ENCODE measurements around the gene SOAT1. TPM values are rescaled to one million over a fixed set of nuclear protein-coding genes. Genes with fewer than 3 reads are reported as not detected.

Gene SOAT1
- total and polyA plus RNA-seq, 2 donors (not counting 1 experiment from before 2014, with no cell fraction given), result 3.1 to 25.1 TPM

DNA sequence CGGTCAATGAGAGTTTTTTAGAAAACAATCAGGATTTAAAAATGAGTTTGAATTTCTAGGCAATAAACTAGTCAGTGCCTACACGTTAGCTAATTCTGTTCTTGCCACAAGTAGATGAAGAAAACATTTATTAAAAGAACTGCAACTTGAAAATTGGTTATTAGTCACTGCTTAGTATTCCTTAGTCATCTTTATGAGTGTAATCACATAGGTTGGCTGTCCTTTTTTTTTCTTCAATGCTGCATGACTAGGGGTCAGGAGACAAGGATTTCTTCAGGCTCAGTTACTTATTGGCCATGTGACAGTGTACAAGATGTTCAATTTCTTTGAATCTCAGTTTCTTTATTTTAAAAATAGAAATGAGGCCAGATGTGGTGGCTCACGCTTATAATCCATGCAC is 17.1 kb downstream of the SOAT1 start:
- no CpG with 5 or more reads among the region's 3 CpGs for WGBS (ENCODE audit: insufficient coverage)
- H3K4me2 ChIP-seq (replicated peaks; ENCODE audit: low read depth, low read length, poor library complexity, severe bottlenecking), result no peak overlapping the region
- POLR2A ChIA-PET, result no interaction called here

DNA sequence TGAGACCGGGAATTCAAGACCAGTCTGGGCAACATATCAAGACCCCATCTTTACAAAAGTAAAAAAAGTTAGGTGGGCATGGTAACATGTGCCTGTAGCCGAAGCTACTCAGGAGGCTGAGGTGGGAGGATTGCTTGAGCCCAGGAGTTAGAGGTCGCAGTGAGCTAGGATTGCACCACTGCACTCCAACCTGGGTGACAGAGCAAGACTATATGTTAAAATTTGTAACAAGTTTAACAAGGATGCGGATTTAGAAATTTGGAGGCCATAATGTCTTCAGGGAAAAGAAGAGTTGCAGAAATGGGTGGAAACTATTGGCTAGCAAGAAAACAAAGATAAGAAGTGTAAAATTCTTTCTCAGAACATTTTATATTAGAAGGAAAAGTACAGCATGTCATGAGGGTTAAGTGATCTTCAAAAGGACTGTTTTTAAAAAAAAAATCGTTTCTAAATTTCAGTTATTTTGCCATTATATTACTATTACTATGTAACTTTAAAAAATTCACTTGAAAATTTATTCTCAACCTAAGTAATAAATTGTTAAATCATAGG is 17.6 kb downstream of the SOAT1 start:
- Histone ChIP-seq H3K27ac (ENCODE audit: low read length in 2 of 2) (no peak overlapping the region), H3K4me2 (replicated peaks; ENCODE audit: low read depth, low read length, poor library complexity, severe bottlenecking) (no peak overlapping the region), H3K4me3 (ENCODE audit: control extremely low read depth in 1 of 5, extremely low read depth in 1 of 5, insufficient read depth in 1 of 5, low read depth in 2 of 5, low read length in 4 of 5) (no peak overlapping the region), H4K20me1 (ENCODE audit: control insufficient read depth, insufficient read depth, low read length, poor library complexity, severe bottlenecking) (peaks cover under 1% of the 10 kb centered on the region), H3K79me2 (ENCODE audit: control insufficient read depth, insufficient read depth, low read length) (peaks cover 29% of the 10 kb centered on the region), H3K9ac (ENCODE audit: low read length) (no peak overlapping the region), H3K4me1 (ENCODE audit: control insufficient read depth in 2 of 2, insufficient read depth in 2 of 2, low read length in 2 of 2) (no peaks in the 10 kb centered on the region), H2AFZ (ENCODE audit: insufficient read depth, low read depth, low read length, poor library complexity, severe bottlenecking) (no peak overlapping the region), H3K9me3 (ENCODE audit: control extremely low read depth in 1 of 3, control insufficient read depth in 2 of 3, insufficient read depth in 1 of 3, low read length in 2 of 3) (no peaks in the 10 kb centered on the region), H3K36me3 (replicated peaks in 1 of 2; ENCODE audit: control extremely low read depth in 1 of 2, control insufficient read depth in 1 of 2, extremely low read depth in 1 of 2, insufficient read depth in 2 of 2, low read length in 1 of 2) (peaks cover 2 to 14% of the 10 kb centered on the region in 2 experiments), H3K27me3 (replicated peaks in 1 of 4; ENCODE audit: control extremely low read depth in 1 of 4, control insufficient read depth in 3 of 4, insufficient read depth in 4 of 4, low read length in 3 of 4) (no peaks in the 10 kb centered on the region)
- Mint-ChIP-seq H3K27ac (no peak overlapping the region), H3K4me3 (no peak overlapping the region), H3K27me3 (no peaks in the 10 kb centered on the region), H3K4me1 (no peaks in the 10 kb centered on the region), H3K9me3 (ENCODE audit: insufficient read depth) (no peaks in the 10 kb centered on the region)
- ChIA-PET POLR2A (no interaction called here), CTCF (no interaction called here)
- ATAC-seq (ENCODE audit: low read depth) (no peak), DNase-seq (no peak)
- intact Hi-C loops (cut with micrococcal nuclease), result no loop called here
- 100% methylated on average over 2 of the region's 5 CpGs for WGBS (ENCODE audit: insufficient coverage)
- TF ChIP-seq EZH2 (IDR thresholded peaks at IDR 0.05; ENCODE audit: borderline replicate concordance, insufficient read depth, low read depth, low read length, poor library complexity, severe bottlenecking), result no peak
- TF ChIP-seq, protein P1, sequence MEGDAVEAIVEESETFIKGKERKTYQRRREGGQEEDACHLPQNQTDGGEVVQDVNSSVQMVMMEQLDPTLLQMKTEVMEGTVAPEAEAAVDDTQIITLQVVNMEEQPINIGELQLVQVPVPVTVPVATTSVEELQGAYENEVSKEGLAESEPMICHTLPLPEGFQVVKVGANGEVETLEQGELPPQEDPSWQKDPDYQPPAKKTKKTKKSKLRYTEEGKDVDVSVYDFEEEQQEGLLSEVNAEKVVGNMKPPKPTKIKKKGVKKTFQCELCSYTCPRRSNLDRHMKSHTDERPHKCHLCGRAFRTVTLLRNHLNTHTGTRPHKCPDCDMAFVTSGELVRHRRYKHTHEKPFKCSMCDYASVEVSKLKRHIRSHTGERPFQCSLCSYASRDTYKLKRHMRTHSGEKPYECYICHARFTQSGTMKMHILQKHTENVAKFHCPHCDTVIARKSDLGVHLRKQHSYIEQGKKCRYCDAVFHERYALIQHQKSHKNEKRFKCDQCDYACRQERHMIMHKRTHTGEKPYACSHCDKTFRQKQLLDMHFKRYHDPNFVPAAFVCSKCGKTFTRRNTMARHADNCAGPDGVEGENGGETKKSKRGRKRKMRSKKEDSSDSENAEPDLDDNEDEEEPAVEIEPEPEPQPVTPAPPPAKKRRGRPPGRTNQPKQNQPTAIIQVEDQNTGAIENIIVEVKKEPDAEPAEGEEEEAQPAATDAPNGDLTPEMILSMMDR (IDR thresholded peaks at IDR 0.05), result no peak

More for the DNA sequence above, 17.1 kb downstream of the SOAT1 start:
- Histone ChIP-seq H3K79me2 (ENCODE audit: control insufficient read depth, insufficient read depth, low read length) (peaks cover 34% of the 10 kb centered on the region), H3K9me3 (ENCODE audit: control extremely low read depth in 1 of 3, control insufficient read depth in 2 of 3, insufficient read depth in 1 of 3, low read length in 2 of 3) (no peaks in the 10 kb centered on the region), H3K4me3 (ENCODE audit: control extremely low read depth in 1 of 5, extremely low read depth in 1 of 5, insufficient read depth in 1 of 5, low read depth in 2 of 5, low read length in 4 of 5) (no peak overlapping the region), H3K27ac (ENCODE audit: low read length in 2 of 2) (no peak overlapping the region), H4K20me1 (ENCODE audit: control insufficient read depth, insufficient read depth, low read length, poor library complexity, severe bottlenecking) (peaks cover 6% of the 10 kb centered on the region), H2AFZ (ENCODE audit: insufficient read depth, low read depth, low read length, poor library complexity, severe bottlenecking) (no peak overlapping the region), H3K9ac (ENCODE audit: low read length) (no peak overlapping the region), H3K4me1 (ENCODE audit: control insufficient read depth in 2 of 2, insufficient read depth in 2 of 2, low read length in 2 of 2) (no peaks in the 10 kb centered on the region), H3K36me3 (replicated peaks in 1 of 2; ENCODE audit: control extremely low read depth in 1 of 2, control insufficient read depth in 1 of 2, extremely low read depth in 1 of 2, insufficient read depth in 2 of 2, low read length in 1 of 2) (peaks cover 2 to 16% of the 10 kb centered on the region in 2 experiments), H3K27me3 (replicated peaks in 1 of 4; ENCODE audit: control extremely low read depth in 1 of 4, control insufficient read depth in 3 of 4, insufficient read depth in 4 of 4, low read length in 3 of 4) (no peaks in the 10 kb centered on the region)
- Mint-ChIP-seq H3K4me3 (no peak overlapping the region), H3K4me1 (no peaks in the 10 kb centered on the region), H3K9me3 (ENCODE audit: insufficient read depth) (no peaks in the 10 kb centered on the region), H3K27ac (no peak overlapping the region), H3K27me3 (no peaks in the 10 kb centered on the region)
- no peak for ATAC-seq (ENCODE audit: low read depth)
- TF ChIP-seq, protein P1 (IDR thresholded peaks at IDR 0.05), result no peak
- no peak for TF ChIP-seq EZH2 (IDR thresholded peaks at IDR 0.05; ENCODE audit: borderline replicate concordance, insufficient read depth, low read depth, low read length, poor library complexity, severe bottlenecking)
- intact Hi-C loops (cut with micrococcal nuclease), result no loop called here
- CTCF ChIA-PET, result no interaction called here
- DNase-seq, result no peak

Measured in B cell (primary cell).